Mucosa of stomach (tissue), 1 donor: ENCODE data around the gene PTPN18.
A peak's percentile ranks its signal among the peaks of the same experiment; 100 is the strongest.

Experiments
- H3K27me3 ChIP-seq: one replicate; pipeline ENCODE4 v1.7.0; 2013; ENCODE audit warnings: mild to moderate bottlenecking, low read length; ENCODE audit not compliant: control insufficient read depth, insufficient read depth
- H3K36me3 ChIP-seq: one replicate; pipeline ENCODE4 v1.7.0; 2013; ENCODE audit warnings: low read length; ENCODE audit not compliant: control insufficient read depth, insufficient read depth
- H3K4me1 ChIP-seq: one replicate; pipeline ENCODE4 v1.7.0; 2013; ENCODE audit warnings: mild to moderate bottlenecking, low read length; ENCODE audit not compliant: control insufficient read depth, insufficient read depth
- H3K4me3 ChIP-seq: one replicate; pipeline ENCODE4 v1.7.0; 2013; ENCODE audit warnings: low read length
- H3K9ac ChIP-seq: one replicate; pipeline ENCODE4 v1.7.0; 2013; ENCODE audit warnings: mild to moderate bottlenecking, low read length, moderate library complexity
- H3K9me3 ChIP-seq: one replicate; pipeline ENCODE4 v1.7.0; 2013; ENCODE audit warnings: mild to moderate bottlenecking, low read length, moderate library complexity; ENCODE audit not compliant: control insufficient read depth
- donor health status: Pancreatic carcinoma.

PTPN18 gene

GRCh38 chr2:130342533-130343275 lies 13.2 kb upstream of the PTPN18 start, which contains the start of gene IMP4:
Gene IMP4, plus strand, starts transcription at chr2:130342897. Its CDS starts 36 bp downstream, at chr2:130342933.
- Histone ChIP-seq H3K9me3 (no peaks in the 10 kb centered on the region), H3K9ac (peak within 1 kb of the TSS; percentile 71), H3K4me3 (peak within 1 kb of the TSS; percentile 68), H3K27me3 (no peaks in the 10 kb centered on the region), H3K36me3 (peaks cover 19% of the 10 kb centered on the region), H3K4me1 (peaks cover 7% of the 10 kb centered on the region)

GRCh38 chr2:130344578-130344977 lies 11.3 kb upstream of the PTPN18 start:
- H3K9ac ChIP-seq = no peak overlapping the region
- H3K4me3 ChIP-seq = no peak overlapping the region
- H3K4me1 ChIP-seq = peaks cover 7% of the 10 kb centered on the region
- no peaks in the 10 kb centered on the region for H3K9me3 ChIP-seq
- peaks cover 19% of the 10 kb centered on the region for H3K36me3 ChIP-seq
- no peaks in the 10 kb centered on the region for H3K27me3 ChIP-seq

GRCh38 chr2:130345091-130345490 lies 10.8 kb upstream of the PTPN18 start:
- peaks cover 7% of the 10 kb centered on the region for H3K4me1 ChIP-seq
- H3K9ac ChIP-seq = no peak overlapping the region
- H3K4me3 ChIP-seq = no peak overlapping the region
- H3K36me3 ChIP-seq = peaks cover 19% of the 10 kb centered on the region
- H3K27me3 ChIP-seq = no peaks in the 10 kb centered on the region
- H3K9me3 ChIP-seq = no peaks in the 10 kb centered on the region

GRCh38 chr2:130345611-130346010 lies 10.2 kb upstream of the PTPN18 start:
- H3K9me3 ChIP-seq = no peaks in the 10 kb centered on the region
- peaks cover 19% of the 10 kb centered on the region for H3K36me3 ChIP-seq

GRCh38 chr2:130346041-130346740 lies 9.7 kb upstream of the PTPN18 start:
- Histone ChIP-seq H3K4me1 (peaks cover 7% of the 10 kb centered on the region), H3K4me3 (no peak overlapping the region), H3K27me3 (no peaks in the 10 kb centered on the region), H3K36me3 (peaks cover 19% of the 10 kb centered on the region), H3K9me3 (no peaks in the 10 kb centered on the region), H3K9ac (no peak overlapping the region)

More at GRCh38 chr2:130345611-130346010, 10.2 kb upstream of the PTPN18 start:
- H3K27me3 ChIP-seq = no peaks in the 10 kb centered on the region
- no peak overlapping the region for H3K4me3 ChIP-seq
- H3K9ac ChIP-seq = no peak overlapping the region
- H3K4me1 ChIP-seq = peaks cover 7% of the 10 kb centered on the region

- Histone ChIP-seq H3K27me3 (no peaks in the 10 kb centered on the region), H3K4me1 (peaks cover 7% of the 10 kb centered on the region), H3K4me3 (no peak overlapping the region), H3K9ac (no peak overlapping the region), H3K9me3 (no peaks in the 10 kb centered on the region), H3K36me3 (peaks cover 19% of the 10 kb centered on the region)
Observed at GRCh38 chr2:130346741-130347066, 9.2 kb upstream of the PTPN18 start.

- H3K4me3 ChIP-seq = no peak overlapping the region
- H3K9me3 ChIP-seq = no peaks in the 10 kb centered on the region
- H3K9ac ChIP-seq = no peak overlapping the region
- H3K27me3 ChIP-seq = no peaks in the 10 kb centered on the region
- peaks cover 7% of the 10 kb centered on the region for H3K4me1 ChIP-seq
- peaks cover 19% of the 10 kb centered on the region for H3K36me3 ChIP-seq
Observed at GRCh38 chr2:130347220-130347925, 8.5 kb upstream of the PTPN18 start.

GRCh38 chr2:130349174-130349573 lies 6.7 kb upstream of the PTPN18 start:
- Histone ChIP-seq H3K9ac (no peak overlapping the region), H3K4me1 (peaks cover 10% of the 10 kb centered on the region), H3K4me3 (no peak overlapping the region), H3K9me3 (no peaks in the 10 kb centered on the region), H3K36me3 (peaks cover 19% of the 10 kb centered on the region), H3K27me3 (no peaks in the 10 kb centered on the region)

GRCh38 chr2:130351711-130352110 lies 4.1 kb upstream of the PTPN18 start:
- Histone ChIP-seq H3K27me3 (no peaks in the 10 kb centered on the region), H3K4me1 (peaks cover 17% of the 10 kb centered on the region), H3K9ac (no peak overlapping the region), H3K9me3 (no peaks in the 10 kb centered on the region), H3K36me3 (peaks cover 1% of the 10 kb centered on the region), H3K4me3 (no peak overlapping the region)

- H3K9me3 ChIP-seq = no peaks in the 10 kb centered on the region
- H3K27me3 ChIP-seq = no peaks in the 10 kb centered on the region
- peaks cover 17% of the 10 kb centered on the region for H3K4me1 ChIP-seq
- H3K9ac ChIP-seq = no peak overlapping the region
- no peak overlapping the region for H3K4me3 ChIP-seq
- H3K36me3 ChIP-seq = no peaks in the 10 kb centered on the region
Observed at GRCh38 chr2:130352237-130352636, 3.6 kb upstream of the PTPN18 start.

GRCh38 chr2:130353291-130354138 lies 2.3 kb upstream of the PTPN18 start:
- Histone ChIP-seq H3K4me1 (peaks cover 17% of the 10 kb centered on the region), H3K9ac (no peak overlapping the region), H3K4me3 (no peak overlapping the region)

More at GRCh38 chr2:130353291-130354138, 2.3 kb upstream of the PTPN18 start:
- Histone ChIP-seq H3K27me3 (no peaks in the 10 kb centered on the region), H3K36me3 (no peaks in the 10 kb centered on the region), H3K9me3 (no peaks in the 10 kb centered on the region)
